ENCODE data around the gene CNOT1. TPM values are rescaled to one million over a fixed set of nuclear protein-coding genes. Genes with fewer than 3 reads are reported as not detected.
"Not testable (repeated sequence)": the region's sequence is repeated elsewhere in the genome, so short reads cannot be mapped to it uniquely, and the experiment has no call there.

CNOT1 gene
- total RNA-seq, 2 donors from 2014 or later: 102 to 190 TPM

- DNase-seq (ENCODE audit: low spot score): no peak
- intact Hi-C loops (cut with DNase I): no loop called here
- Histone ChIP-seq H3K9me3 (no peaks in the 10 kb centered on the region), H3K4me3 (no peak overlapping the region), H3K4me1 (replicated peaks) (no peaks in the 10 kb centered on the region), H3K27me3 (replicated peaks; ENCODE audit: insufficient read depth) (no peaks in the 10 kb centered on the region), H3K36me3 (no peaks in the 10 kb centered on the region), H3K27ac (no peak overlapping the region)
- no peak for TF ChIP-seq CTCF (IDR thresholded peaks at IDR 0.05)
- TF ChIP-seq POLR2A (IDR thresholded peaks at IDR 0.05): no peak
- no peak for TF ChIP-seq POLR2AphosphoS5 (IDR thresholded peaks at IDR 0.05)
Measured at GRCh38 chr16:58670177-58670576, 40.6 kb upstream of the CNOT1 start.

GRCh38 chr16:58665200-58665599 lies 35.6 kb upstream of the CNOT1 start:
- H3K9me3 ChIP-seq: no peaks in the 10 kb centered on the region
- no peak overlapping the region for H3K4me3 ChIP-seq
- H3K4me1 ChIP-seq (replicated peaks): no peaks in the 10 kb centered on the region
- H3K36me3 ChIP-seq: no peaks in the 10 kb centered on the region
- TF ChIP-seq POLR2A (IDR thresholded peaks at IDR 0.05): no peak
- no peak for TF ChIP-seq POLR2AphosphoS5 (IDR thresholded peaks at IDR 0.05)
- TF ChIP-seq CTCF (IDR thresholded peaks at IDR 0.05): no peak
- no peaks in the 10 kb centered on the region for H3K27me3 ChIP-seq (replicated peaks; ENCODE audit: insufficient read depth)
- no peak overlapping the region for H3K27ac ChIP-seq
- DNase-seq (ENCODE audit: low spot score): no peak
- WGBS: 85% methylated on average over 8 of the region's 8 CpGs
- intact Hi-C loops (cut with DNase I): loop anchor here (10.0 kb wide), 1 partner anchor 330 kb away; no protein-coding TSS in a partner anchor

- H3K4me1 ChIP-seq (replicated peaks): no peaks in the 10 kb centered on the region
- TF ChIP-seq CTCF (IDR thresholded peaks at IDR 0.05): peak in 3 of 4 experiments; percentile 31 to 57 (median 43)
- peak; percentile 22 for TF ChIP-seq POLR2AphosphoS5 (IDR thresholded peaks at IDR 0.05)
- TF ChIP-seq POLR2A (IDR thresholded peaks at IDR 0.05): no peak
- WGBS: 38% methylated on average over 12 of the region's 12 CpGs
- H3K9me3 ChIP-seq: no peaks in the 10 kb centered on the region
- DNase-seq (ENCODE audit: low spot score): peak; percentile 39
- no peak overlapping the region for H3K27ac ChIP-seq
- H3K4me3 ChIP-seq: no peak overlapping the region
- intact Hi-C loops (cut with DNase I): loop anchor here (10.0 kb wide), 1 partner anchor 327 kb away; no protein-coding TSS in a partner anchor
- H3K27me3 ChIP-seq (replicated peaks; ENCODE audit: insufficient read depth): no peaks in the 10 kb centered on the region
- H3K36me3 ChIP-seq: no peaks in the 10 kb centered on the region
Measured at GRCh38 chr16:58661199-58661830, 31.7 kb upstream of the CNOT1 start.

GRCh38 chr16:58659911-58660310 lies 30.3 kb upstream of the CNOT1 start:
- intact Hi-C loops (cut with DNase I): loop anchor here (10.0 kb wide), 1 partner anchor 325 kb away; no protein-coding TSS in a partner anchor
- not testable (repeated sequence) for H3K4me1 ChIP-seq (replicated peaks); H3K4me3 ChIP-seq; DNase-seq (ENCODE audit: low spot score); H3K27ac ChIP-seq; H3K27me3 ChIP-seq (replicated peaks; ENCODE audit: insufficient read depth); H3K36me3 ChIP-seq; H3K9me3 ChIP-seq
- 84% methylated on average over 11 of the region's 11 CpGs for WGBS

- H3K36me3 ChIP-seq: no peaks in the 10 kb centered on the region
- H3K27me3 ChIP-seq (replicated peaks; ENCODE audit: insufficient read depth): no peaks in the 10 kb centered on the region
- H3K4me3 ChIP-seq: no peak overlapping the region
- no peaks in the 10 kb centered on the region for H3K9me3 ChIP-seq
- no peak for DNase-seq (ENCODE audit: low spot score)
- intact Hi-C loops (cut with DNase I): no loop called here
- H3K4me1 ChIP-seq (replicated peaks): no peaks in the 10 kb centered on the region
- TF ChIP-seq POLR2A (IDR thresholded peaks at IDR 0.05) (no peak), CTCF (IDR thresholded peaks at IDR 0.05) (no peak), POLR2AphosphoS5 (IDR thresholded peaks at IDR 0.05) (no peak)
- no peak overlapping the region for H3K27ac ChIP-seq
- WGBS: 84% methylated on average over 3 of the region's 3 CpGs
Measured at GRCh38 chr16:58658796-58659211, 29.2 kb upstream of the CNOT1 start.

Data from prostate gland (tissue), 2 donors.